Mucosa of descending colon (tissue), 3 donors: ENCODE data around the gene SLC38A5. TPM values are rescaled to one million over a fixed set of nuclear protein-coding genes. Genes with fewer than 3 reads are reported as not detected.

Experiments used
- total RNA-seq, 3 donors: library from RNA; stranded (reverse); fragmentation: NEBNext Ultra II Directional in 2 of 3; extraction: Animal tissue kit (Norgen Biotek cat#: 25700) in 2 of 3; gene quantifications; one replicate each; pipeline versions ENCODE4 v1.2.1 to v1.2.4, GENCODE V29; 2021 to 2023
- donor health status: DM: no; HTN: no; CAD: no; lungs with moderate emphysema.
- donor health status: DM: no; HTN: no; CAD: no.
- donor health status: DM: no; HTN: yes; CAD: no.

The SLC38A5 gene
- total RNA-seq, 3 donors from 2014 or later: 7.3 to 25.9 (median 9.7) TPM

Other genes with a start within 250 kb of the SLC38A5 start
- not detected for gene SSX1, start 214.9 kb downstream of the SLC38A5 start, total RNA-seq
- gene SSX3, start 113.6 kb downstream of the SLC38A5 start, total RNA-seq: not detected
- gene SSX4, start 86.7 kb downstream of the SLC38A5 start, total RNA-seq: not detected
- gene SSX4B, start 58.3 kb downstream of the SLC38A5 start, total RNA-seq: not detected
- 10 to 100 TPM; 22.1 to 22.8 (median 22.7) TPM for gene FTSJ1, start 5.9 kb upstream of the SLC38A5 start, total RNA-seq
- gene PORCN, start 38.7 kb upstream of the SLC38A5 start, total RNA-seq: 1 to 10 TPM; 3.9 to 9.2 (median 6.3) TPM
- 100 to 1,000 TPM in 2 of 3 donors, 10 to 100 TPM in 1; 60.5 to 161 (median 158) TPM for gene EBP, start 51.5 kb upstream of the SLC38A5 start, total RNA-seq
- gene TBC1D25, start 69.5 kb upstream of the SLC38A5 start, total RNA-seq: 10 to 100 TPM in 2 of 3 donors, 1 to 10 TPM in 1; 8.6 to 14.6 (median 11.6) TPM
- gene RBM3, start 104.2 kb upstream of the SLC38A5 start, total RNA-seq: 100 to 1,000 TPM in 2 of 3 donors, 10 to 100 TPM in 1; 88.4 to 406 (median 123) TPM
- 100 to 1,000 TPM; 124 to 139 (median 128) TPM for gene WDR13, start 127.2 kb upstream of the SLC38A5 start, total RNA-seq
- 1 to 10 TPM; 4.4 to 8.6 (median 5.3) TPM for gene WAS, start 213.5 kb upstream of the SLC38A5 start, total RNA-seq
- gene SUV39H1, start 226.5 kb upstream of the SLC38A5 start, total RNA-seq: 1 to 10 TPM; 3.4 to 6.2 (median 3.7) TPM